Adrenal gland (tissue), 5 donors: ENCODE results near the gene PLD3.

Experiments
- POLR2A ChIP-seq, 2 donors: fragments of 450-650 bp; IDR thresholded peaks; one replicate each; pipeline ENCODE4 v1.6.1; 2017; ENCODE audit warnings: antibody characterized with exemption in 2 of 2, mild to moderate bottlenecking in 2 of 2, moderate library complexity in 1 of 2
- TF ChIP-seq, protein P1 (sequence below), 6 experiments: fragments of 450-650 bp in 4 of 6; fragments of 200-600 bp in 2 of 6; sonication (generic) in 1 of 6; IDR thresholded peaks; 1 replicate in 5 of 6; 2 replicates in 1 of 6; pipeline versions ENCODE4 v1.5.1 to v1.8.0; 2016 to 2021; ENCODE audit warnings: antibody characterized with exemption in 6 of 6, mild to moderate bottlenecking in 2 of 6, moderate library complexity in 1 of 6
- donor health status: DM: no; HTN: no; CAD: no.

DNA sequence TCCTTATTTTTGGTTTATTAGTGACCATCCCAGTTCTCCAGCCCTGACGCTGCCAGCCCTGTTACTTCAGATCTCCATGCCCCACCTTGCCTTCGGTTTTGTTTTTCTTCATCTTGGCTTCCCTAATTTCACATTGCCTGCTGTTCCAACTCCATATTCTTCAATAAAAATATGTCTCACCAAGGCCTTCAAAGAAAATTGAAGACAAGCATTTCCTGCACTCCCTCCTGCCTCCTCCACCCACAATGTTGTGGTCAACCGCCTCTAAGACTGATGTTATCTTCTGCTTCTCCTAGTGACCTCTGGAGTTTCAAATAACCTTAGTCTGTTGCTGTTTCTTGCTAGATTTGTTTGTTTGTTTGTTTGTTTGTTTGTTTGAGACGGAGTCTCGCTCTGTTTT lies 14.6 kb downstream of the PLD3 start:
- TF ChIP-seq, protein P1, sequence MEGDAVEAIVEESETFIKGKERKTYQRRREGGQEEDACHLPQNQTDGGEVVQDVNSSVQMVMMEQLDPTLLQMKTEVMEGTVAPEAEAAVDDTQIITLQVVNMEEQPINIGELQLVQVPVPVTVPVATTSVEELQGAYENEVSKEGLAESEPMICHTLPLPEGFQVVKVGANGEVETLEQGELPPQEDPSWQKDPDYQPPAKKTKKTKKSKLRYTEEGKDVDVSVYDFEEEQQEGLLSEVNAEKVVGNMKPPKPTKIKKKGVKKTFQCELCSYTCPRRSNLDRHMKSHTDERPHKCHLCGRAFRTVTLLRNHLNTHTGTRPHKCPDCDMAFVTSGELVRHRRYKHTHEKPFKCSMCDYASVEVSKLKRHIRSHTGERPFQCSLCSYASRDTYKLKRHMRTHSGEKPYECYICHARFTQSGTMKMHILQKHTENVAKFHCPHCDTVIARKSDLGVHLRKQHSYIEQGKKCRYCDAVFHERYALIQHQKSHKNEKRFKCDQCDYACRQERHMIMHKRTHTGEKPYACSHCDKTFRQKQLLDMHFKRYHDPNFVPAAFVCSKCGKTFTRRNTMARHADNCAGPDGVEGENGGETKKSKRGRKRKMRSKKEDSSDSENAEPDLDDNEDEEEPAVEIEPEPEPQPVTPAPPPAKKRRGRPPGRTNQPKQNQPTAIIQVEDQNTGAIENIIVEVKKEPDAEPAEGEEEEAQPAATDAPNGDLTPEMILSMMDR (IDR thresholded peaks at IDR 0.05), result no peak
- TF ChIP-seq POLR2A (IDR thresholded peaks at IDR 0.05), result no peak
